HepG2 (cell line): ENCODE results near the gene USP34. TPM values are rescaled to one million over a fixed set of nuclear protein-coding genes. Genes with fewer than 3 reads are reported as not detected.

Source experiments
- CREB1 ChIP-seq, 2 experiments: fragments of 450-650 bp in 1 of 2; IDR thresholded peaks; 2 replicates each; pipeline ENCODE4 v1.6.1; 2016 to 2017; ENCODE audit warnings: control low read depth in 1 of 2, mild to moderate bottlenecking in 1 of 2, missing compliant biosample characterization in 1 of 2, missing genetic modification characterization in 1 of 2
- DRAP1 ChIP-seq: IDR thresholded peaks from 2 replicates; pipeline ENCODE4 v1.6.1; 2016; ENCODE audit warnings: missing genetic modification reagents, missing compliant biosample characterization
- GATA4 ChIP-seq: sonication (generic); IDR thresholded peaks from 2 replicates; pipeline ENCODE4 v1.6.1; 2016; ENCODE audit warnings: antibody characterized with exemption, low read depth, borderline replicate concordance
- HMG20A ChIP-seq: IDR thresholded peaks from 2 replicates; pipeline ENCODE4 v1.6.1; 2016; ENCODE audit warnings: borderline replicate concordance
- MTF2 ChIP-seq: sonication (generic); formaldehyde crosslinking; IDR thresholded peaks from 2 replicates; pipeline ENCODE4 v1.5.0; 2020; ENCODE audit warnings: missing genetic modification reagents, borderline replicate concordance
- NFIB ChIP-seq: sonication (generic); formaldehyde crosslinking; IDR thresholded peaks from 2 replicates; pipeline ENCODE4 v1.9.0; 2021; ENCODE audit warnings: missing genetic modification reagents, mild to moderate bottlenecking, borderline replicate concordance
- NR2F2 ChIP-seq: IDR thresholded peaks from 2 replicates; pipeline ENCODE4 v1.6.1; 2012; ENCODE audit warnings: low read depth, inconsistent platforms, borderline replicate concordance
- ONECUT2 ChIP-seq: sonication (generic); formaldehyde crosslinking; IDR thresholded peaks from 2 replicates; pipeline ENCODE4 v1.4.0; 2020; ENCODE audit warnings: missing genetic modification reagents
- PHF20 ChIP-seq: sonication (generic); formaldehyde crosslinking; IDR thresholded peaks from 2 replicates; pipeline ENCODE4 v1.5.0; 2020; ENCODE audit warnings: mild to moderate bottlenecking, missing genetic modification reagents
- PHF21A ChIP-seq: sonication (generic); formaldehyde crosslinking; IDR thresholded peaks from 2 replicates; pipeline ENCODE4 v1.5.0; 2020; ENCODE audit warnings: mild to moderate bottlenecking, missing genetic modification reagents
- RAD21 ChIP-seq: fragments of 450-650 bp; formaldehyde crosslinking; IDR thresholded peaks from 2 replicates; pipeline ENCODE4 v1.5.0; 2020; ENCODE audit warnings: mild to moderate bottlenecking
- TAF15 ChIP-seq: fragments of 200-400 bp; formaldehyde crosslinking; IDR thresholded peaks from one replicate; pipeline ENCODE4 v1.6.1; 2018; ENCODE audit warnings: mild to moderate bottlenecking, low read depth, low read length; ENCODE audit not compliant: poor library complexity, severe bottlenecking
- ZKSCAN1 ChIP-seq: fragments of 150-350 bp; IDR thresholded peaks from 2 replicates; pipeline ENCODE4 v1.6.1; 2014; ENCODE audit warnings: low read length
- ZNF138 ChIP-seq: sonication (generic); formaldehyde crosslinking; IDR thresholded peaks from 2 replicates; pipeline ENCODE4 v1.5.0; 2020; ENCODE audit warnings: mild to moderate bottlenecking, low read depth, missing genetic modification reagents
- ZNF317 ChIP-seq: sonication (generic); formaldehyde crosslinking; IDR thresholded peaks from 2 replicates; pipeline ENCODE4 v1.5.0; 2020; ENCODE audit warnings: mild to moderate bottlenecking, missing genetic modification reagents
- ZNF407 ChIP-seq: sonication (generic); formaldehyde crosslinking; IDR thresholded peaks from one replicate; pipeline ENCODE4 v1.5.1; 2020; ENCODE audit warnings: mild to moderate bottlenecking, missing genetic modification reagents; ENCODE audit errors: not compliant biosample characterization
- ZNF510 ChIP-seq: sonication (generic); formaldehyde crosslinking; IDR thresholded peaks from 2 replicates; pipeline ENCODE4 v1.4.0; 2020; ENCODE audit warnings: low read depth, mild to moderate bottlenecking, missing genetic modification reagents
- ZNF607 ChIP-seq: sonication (generic); formaldehyde crosslinking; IDR thresholded peaks from 2 replicates; pipeline ENCODE4 v1.5.1; 2020; ENCODE audit warnings: missing genetic modification reagents, mild to moderate bottlenecking, borderline replicate concordance
- ZNF616 ChIP-seq: sonication (generic); formaldehyde crosslinking; IDR thresholded peaks from 2 replicates; pipeline ENCODE4 v1.5.0; 2020; ENCODE audit warnings: low read depth, mild to moderate bottlenecking, missing genetic modification reagents
- ZNF737 ChIP-seq: sonication (generic); formaldehyde crosslinking; IDR thresholded peaks from 2 replicates; pipeline ENCODE4 v1.5.0; 2020; ENCODE audit warnings: missing genetic modification reagents, mild to moderate bottlenecking, borderline replicate concordance
- ZSCAN29 ChIP-seq: sonication (generic); formaldehyde crosslinking; conservative IDR thresholded peaks from 2 replicates; pipeline ENCODE4 v1.4.0; 2020; ENCODE audit warnings: mild to moderate bottlenecking, missing genetic modification reagents
- polyA plus RNA-seq, 8 experiments: library from polyadenylated mRNA; depleted of rRNA in 3 of 8; stranded (reverse) in 7 of 8; unstranded in 1 of 8; fragments of >200 nt; fragmentation: Illumina TruSeq in 4 of 8; extraction: Trizol in 4 of 8; gene quantifications; 2 replicates each; pipeline versions ENCODE4 v1.2.1 to v1.2.3, GENCODE V29; 2011 to 2016; ENCODE audit warnings: low read depth in 4 of 8, missing spikeins in 1 of 8, mixed read lengths in 1 of 8; ENCODE audit not compliant: insufficient read depth in 1 of 8
- total RNA-seq, 5 experiments: library from RNA; depleted of rRNA; stranded (reverse); fragments of >200 nt; fragmentation: Illumina TruSeq; extraction: Trizol; gene quantifications; 2 replicates each; pipeline ENCODE4 v1.2.3, GENCODE V29; 2016; ENCODE audit warnings: low read depth in 1 of 5

The USP34 gene
- total and polyA plus RNA-seq, 2 of the 13 experiments (the other 11 are each of a cell fraction or from before 2014, with no cell fraction given) = 99.2 to 100 TPM

- peak; percentile 88 for TF ChIP-seq ZNF407 (CRISPR knock-in tag)
- TF ChIP-seq PHF21A (CRISPR knock-in tag) = peak; percentile 38; the same call in 1 of the 2 replicates
- TF ChIP-seq ZSCAN29 (CRISPR knock-in tag) = peak; percentile 81; the same call in 1 of the 2 replicates
- TF ChIP-seq HMG20A (CRISPR knock-in tag) = 0 out of 2 replicates have a peak, but pooled peaks have one; percentile 13
- TF ChIP-seq ZNF510 = peak; percentile 90; the same call in 1 of the 2 replicates
- peak; percentile 28 for TF ChIP-seq TAF15
- no peak for TF ChIP-seq NR2F2
- TF ChIP-seq ZNF138 (CRISPR knock-in tag) = no peak
- TF ChIP-seq ZKSCAN1 = no peak
- peak; percentile 42; the same call in 1 of the 2 replicates for TF ChIP-seq CREB1 (IDR thresholded peaks at IDR 0.05)
- no peak for TF ChIP-seq CREB1 (CRISPR knock-in tag; IDR thresholded peaks at IDR 0.05)
- TF ChIP-seq MTF2 (CRISPR knock-in tag) = peak; percentile 76
- TF ChIP-seq ZNF737 = no peak; the same call in 1 of the 2 replicates
- 0 out of 2 replicates have a peak, but pooled peaks have one; percentile 38 for TF ChIP-seq GATA4
- TF ChIP-seq DRAP1 = peak; percentile 68; the same call in 1 of the 2 replicates
- peak; percentile 68 for TF ChIP-seq PHF20 (CRISPR knock-in tag)
- peak; percentile 58 for TF ChIP-seq RAD21 (CRISPR knock-in tag)
- no peak for TF ChIP-seq NFIB
- peak; percentile 60; the same call in 1 of the 2 replicates for TF ChIP-seq ZNF317 (CRISPR knock-in tag)
- no peak for TF ChIP-seq ONECUT2 (CRISPR knock-in tag)
- no peak for TF ChIP-seq ZNF607 (CRISPR knock-in tag)
- TF ChIP-seq ZNF616 (CRISPR knock-in tag) = no peak
Observed at GRCh38 chr2:61470965-61471904, at the start of gene USP34 (continued).
